Measurements from ENCODE around the gene MANF.

DNA sequence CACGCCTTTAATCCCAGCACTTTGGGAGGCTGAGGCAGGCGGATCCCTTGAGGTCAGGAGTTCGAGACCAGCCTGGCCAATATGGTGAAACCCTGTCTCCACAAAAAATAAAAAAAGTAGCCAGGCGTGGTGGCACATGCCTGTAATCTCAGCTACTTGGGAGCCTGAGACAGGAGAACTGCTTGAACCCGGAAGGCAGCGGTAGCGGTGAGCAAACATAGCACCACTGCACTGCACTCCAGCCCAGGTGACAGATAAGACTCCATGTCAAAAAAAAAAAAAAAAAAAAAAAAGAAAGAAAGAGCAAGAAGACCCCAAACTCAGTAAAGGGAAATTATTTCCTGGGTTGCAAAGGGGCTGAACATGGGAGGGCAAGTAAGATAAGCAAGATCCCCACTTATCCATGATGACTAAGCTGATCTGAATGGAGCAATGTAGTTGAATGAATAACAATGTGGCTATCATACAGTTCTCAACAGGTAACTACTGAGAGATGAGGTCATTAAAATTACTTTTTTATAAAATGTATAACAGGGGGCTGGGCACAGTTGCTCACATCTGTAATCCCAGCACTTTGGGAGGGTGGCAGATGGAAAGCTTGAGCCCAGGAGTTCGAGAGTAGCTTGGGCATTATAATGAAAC, 52.0 kb downstream of the MANF start:
- no peak for TF ChIP-seq YY1 (IDR thresholded peaks at IDR 0.05; ENCODE audit: low read depth)
- TF ChIP-seq, protein P1, sequence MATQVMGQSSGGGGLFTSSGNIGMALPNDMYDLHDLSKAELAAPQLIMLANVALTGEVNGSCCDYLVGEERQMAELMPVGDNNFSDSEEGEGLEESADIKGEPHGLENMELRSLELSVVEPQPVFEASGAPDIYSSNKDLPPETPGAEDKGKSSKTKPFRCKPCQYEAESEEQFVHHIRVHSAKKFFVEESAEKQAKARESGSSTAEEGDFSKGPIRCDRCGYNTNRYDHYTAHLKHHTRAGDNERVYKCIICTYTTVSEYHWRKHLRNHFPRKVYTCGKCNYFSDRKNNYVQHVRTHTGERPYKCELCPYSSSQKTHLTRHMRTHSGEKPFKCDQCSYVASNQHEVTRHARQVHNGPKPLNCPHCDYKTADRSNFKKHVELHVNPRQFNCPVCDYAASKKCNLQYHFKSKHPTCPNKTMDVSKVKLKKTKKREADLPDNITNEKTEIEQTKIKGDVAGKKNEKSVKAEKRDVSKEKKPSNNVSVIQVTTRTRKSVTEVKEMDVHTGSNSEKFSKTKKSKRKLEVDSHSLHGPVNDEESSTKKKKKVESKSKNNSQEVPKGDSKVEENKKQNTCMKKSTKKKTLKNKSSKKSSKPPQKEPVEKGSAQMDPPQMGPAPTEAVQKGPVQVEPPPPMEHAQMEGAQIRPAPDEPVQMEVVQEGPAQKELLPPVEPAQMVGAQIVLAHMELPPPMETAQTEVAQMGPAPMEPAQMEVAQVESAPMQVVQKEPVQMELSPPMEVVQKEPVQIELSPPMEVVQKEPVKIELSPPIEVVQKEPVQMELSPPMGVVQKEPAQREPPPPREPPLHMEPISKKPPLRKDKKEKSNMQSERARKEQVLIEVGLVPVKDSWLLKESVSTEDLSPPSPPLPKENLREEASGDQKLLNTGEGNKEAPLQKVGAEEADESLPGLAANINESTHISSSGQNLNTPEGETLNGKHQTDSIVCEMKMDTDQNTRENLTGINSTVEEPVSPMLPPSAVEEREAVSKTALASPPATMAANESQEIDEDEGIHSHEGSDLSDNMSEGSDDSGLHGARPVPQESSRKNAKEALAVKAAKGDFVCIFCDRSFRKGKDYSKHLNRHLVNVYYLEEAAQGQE (IDR thresholded peaks at IDR 0.05; ENCODE audit: low read depth) = no peak
- TF ChIP-seq RAD21 (IDR thresholded peaks at IDR 0.05; ENCODE audit: low read depth) = no peak
- TF ChIP-seq FOXM1 (IDR thresholded peaks at IDR 0.05; ENCODE audit: borderline replicate concordance, low read depth) = no peak
- no peak for TF ChIP-seq EP300 (IDR thresholded peaks at IDR 0.05; ENCODE audit: borderline replicate concordance)
- TF ChIP-seq TCF12 (IDR thresholded peaks at IDR 0.05; ENCODE audit: low read depth) = no peak
- TF ChIP-seq TAF1 (IDR thresholded peaks at IDR 0.05; ENCODE audit: low read depth) = no peak
- no peak for TF ChIP-seq CEBPB (IDR thresholded peaks at IDR 0.05)
- TF ChIP-seq TEAD4 (IDR thresholded peaks at IDR 0.05) = no peak
- TF ChIP-seq EGR1 (IDR thresholded peaks at IDR 0.05) = no peak

All from Ishikawa (cell line).